Measurements from ENCODE around the gene FILIP1L.

Gene FILIP1L

DNA sequence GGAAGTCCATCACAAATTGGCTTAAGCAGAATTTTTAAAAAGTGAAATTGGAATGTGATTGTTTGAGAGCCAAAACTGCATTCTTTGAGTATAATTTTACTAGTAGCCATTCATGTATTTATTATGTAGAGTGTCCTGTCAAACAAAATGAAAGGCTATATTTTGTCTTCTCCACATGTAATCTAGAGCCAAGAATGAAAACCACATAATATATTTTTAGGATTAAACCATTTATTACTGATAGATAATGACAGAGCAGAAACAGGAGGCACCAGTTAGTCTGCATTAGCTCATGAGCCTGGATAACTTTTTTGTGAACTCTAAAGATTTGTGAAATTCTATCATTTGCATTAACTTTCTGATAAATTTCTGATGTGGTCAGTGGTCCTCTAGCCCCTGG, 130.2 kb downstream of the FILIP1L start:
- in situ Hi-C loops (cut with MboI; ENCODE audit: low sequenced_read_pairs) = no loop called here

GRCh38 chr3:99982650-99983049, 131.7 kb downstream of the FILIP1L start:
- in situ Hi-C loops (cut with MboI; ENCODE audit: low sequenced_read_pairs) = no loop called here

DNA sequence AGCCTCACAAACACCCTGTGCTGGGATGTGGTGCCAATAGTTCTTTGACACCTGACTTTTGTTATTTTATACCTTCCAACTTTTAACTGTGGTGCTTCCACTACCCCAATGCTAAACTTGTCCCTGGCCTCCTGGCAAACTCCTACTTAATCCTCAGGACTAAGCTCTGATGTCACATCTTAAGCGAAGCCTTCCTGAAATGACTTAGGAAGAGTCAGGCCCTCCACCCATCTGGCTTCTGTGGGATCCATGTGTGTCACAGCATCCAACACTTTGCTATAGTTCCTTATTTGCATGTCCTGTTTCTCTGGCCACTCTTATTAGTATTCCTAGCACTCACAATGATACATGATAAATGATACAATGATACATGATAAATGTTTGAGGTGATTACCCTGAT, 133.2 kb downstream of the FILIP1L start:
- in situ Hi-C loops (cut with MboI; ENCODE audit: low sequenced_read_pairs) = no loop called here

GRCh38 chr3:99980606-99981005, 133.7 kb downstream of the FILIP1L start:
- in situ Hi-C loops (cut with MboI; ENCODE audit: low sequenced_read_pairs) = no loop called here

- in situ Hi-C loops (cut with MboI; ENCODE audit: low sequenced_read_pairs) = no loop called here
These were observed 136.1 kb downstream of the FILIP1L start for GRCh38 chr3:99978221-99978620.

GRCh38 chr3:99976584-99976983, 137.7 kb downstream of the FILIP1L start:
- in situ Hi-C loops (cut with MboI; ENCODE audit: low sequenced_read_pairs) = no loop called here

DNA sequence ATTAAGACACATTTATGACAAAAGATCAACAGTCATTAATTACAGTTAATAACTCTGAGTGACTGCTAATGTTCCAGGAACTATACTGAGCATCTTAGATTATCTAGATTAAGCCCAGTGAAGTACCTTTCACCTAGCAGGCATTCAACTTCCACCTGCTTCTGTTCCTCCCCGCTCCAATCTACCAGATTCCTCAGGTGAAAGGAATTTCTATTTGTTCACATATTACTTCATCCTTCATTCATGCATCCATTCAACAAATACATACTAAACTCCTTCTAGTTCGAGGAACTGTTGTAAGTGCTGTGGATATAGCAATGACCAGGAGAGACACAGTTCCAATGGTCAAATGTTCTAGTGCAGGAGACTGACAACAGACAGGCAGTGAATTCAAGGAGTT, 139.3 kb downstream of the FILIP1L start:
- in situ Hi-C loops (cut with MboI; ENCODE audit: low sequenced_read_pairs) = no loop called here

- in situ Hi-C loops (cut with MboI; ENCODE audit: low sequenced_read_pairs) = no loop called here
These were observed 141.8 kb downstream of the FILIP1L start for GRCh38 chr3:99972380-99973104.

DNA sequence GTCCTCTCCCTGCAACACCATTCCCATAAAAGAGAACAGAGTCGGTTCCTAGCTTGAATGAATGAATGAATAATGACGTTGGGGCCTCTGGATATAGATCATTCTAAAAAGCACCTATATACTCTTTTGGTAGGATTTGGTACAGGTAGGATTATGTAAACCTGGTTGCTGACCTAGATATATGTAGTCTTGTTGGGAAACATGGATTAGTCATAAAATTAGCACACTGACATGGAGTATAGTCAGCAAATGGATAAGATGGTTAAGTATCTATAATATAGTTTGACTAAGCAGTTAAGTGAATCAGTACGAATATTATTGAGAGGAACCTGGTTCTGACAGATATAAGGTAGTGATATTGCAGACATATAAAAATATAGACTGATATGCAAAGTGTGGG, 142.5 kb downstream of the FILIP1L start:
- in situ Hi-C loops (cut with MboI; ENCODE audit: low sequenced_read_pairs) = no loop called here

DNA sequence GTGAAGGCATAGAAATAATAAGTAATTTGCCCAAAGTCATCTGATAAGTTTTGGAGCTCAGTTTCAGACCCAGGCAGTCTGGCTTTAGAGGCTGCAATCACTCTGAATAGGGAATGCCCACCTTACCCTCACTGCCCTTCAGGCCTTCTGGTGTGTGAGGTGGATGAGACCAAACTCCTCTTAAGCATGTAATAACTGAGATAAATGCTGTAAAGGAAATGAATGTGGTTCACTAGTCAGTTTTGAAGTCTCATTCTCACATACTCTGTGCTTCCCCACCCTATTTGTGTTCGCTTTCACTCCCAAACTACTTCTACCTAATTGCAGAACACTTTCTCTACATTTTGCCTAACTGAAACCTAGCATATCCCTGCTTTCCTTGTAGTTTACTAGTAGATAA, 144.1 kb downstream of the FILIP1L start:
- in situ Hi-C loops (cut with MboI; ENCODE audit: low sequenced_read_pairs) = no loop called here

GRCh38 chr3:99969136-99969535, 145.2 kb downstream of the FILIP1L start:
- in situ Hi-C loops (cut with MboI; ENCODE audit: low sequenced_read_pairs) = no loop called here

- in situ Hi-C loops (cut with MboI; ENCODE audit: low sequenced_read_pairs) = no loop called here
These were observed 146.5 kb downstream of the FILIP1L start for GRCh38 chr3:99967796-99968195.

- in situ Hi-C loops (cut with MboI; ENCODE audit: low sequenced_read_pairs) = no loop called here
These were observed 147.5 kb downstream of the FILIP1L start for GRCh38 chr3:99966662-99967416.

- in situ Hi-C loops (cut with MboI; ENCODE audit: low sequenced_read_pairs) = no loop called here
These were observed 148.5 kb downstream of the FILIP1L start for GRCh38 chr3:99965681-99966408.

GRCh38 chr3:99965077-99965476, 149.2 kb downstream of the FILIP1L start:
- in situ Hi-C loops (cut with MboI; ENCODE audit: low sequenced_read_pairs) = no loop called here

DNA sequence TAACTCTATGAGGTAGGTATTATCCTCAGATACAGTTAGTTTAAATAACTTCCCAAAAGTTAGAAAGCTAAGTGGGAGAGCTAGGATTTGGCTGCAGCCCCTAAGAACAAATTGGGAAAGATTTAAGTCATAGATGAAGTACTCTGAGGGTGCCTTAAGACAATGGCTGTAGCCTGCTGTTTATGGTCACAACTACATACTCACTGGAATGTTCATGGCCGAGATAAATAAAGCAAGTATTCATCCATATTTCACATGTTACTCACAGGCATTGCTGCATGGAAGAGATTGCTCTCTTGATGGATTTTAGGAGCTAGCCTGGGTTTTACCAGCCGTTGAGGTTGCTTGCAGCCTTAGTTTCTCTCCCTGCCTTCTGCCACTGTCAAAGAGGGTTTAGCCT, 151.6 kb downstream of the FILIP1L start:
- in situ Hi-C loops (cut with MboI; ENCODE audit: low sequenced_read_pairs) = no loop called here

GRCh38 chr3:99961756-99962515, 152.4 kb downstream of the FILIP1L start:
- in situ Hi-C loops (cut with MboI; ENCODE audit: low sequenced_read_pairs) = no loop called here

DNA sequence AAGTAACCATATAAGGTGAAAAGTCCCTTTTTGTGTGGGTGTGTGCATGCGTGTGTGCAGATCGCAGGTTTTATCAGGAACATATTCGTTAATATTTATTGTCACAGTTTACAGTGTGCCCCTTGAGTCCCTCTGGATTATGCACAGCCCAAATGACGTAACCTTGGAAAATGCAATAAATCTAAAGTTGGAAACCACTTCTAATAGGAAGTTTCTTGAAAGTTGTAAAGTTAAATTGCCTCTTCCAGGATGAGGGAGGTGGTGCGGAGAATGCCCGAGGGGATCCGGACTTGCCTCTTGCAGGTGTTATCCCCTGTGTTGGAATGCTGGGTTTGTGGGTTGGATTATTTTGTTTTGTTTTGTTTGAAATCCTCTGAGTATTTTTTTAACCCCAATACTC, 153.4 kb downstream of the FILIP1L start:
- in situ Hi-C loops (cut with MboI; ENCODE audit: low sequenced_read_pairs) = no loop called here

DNA sequence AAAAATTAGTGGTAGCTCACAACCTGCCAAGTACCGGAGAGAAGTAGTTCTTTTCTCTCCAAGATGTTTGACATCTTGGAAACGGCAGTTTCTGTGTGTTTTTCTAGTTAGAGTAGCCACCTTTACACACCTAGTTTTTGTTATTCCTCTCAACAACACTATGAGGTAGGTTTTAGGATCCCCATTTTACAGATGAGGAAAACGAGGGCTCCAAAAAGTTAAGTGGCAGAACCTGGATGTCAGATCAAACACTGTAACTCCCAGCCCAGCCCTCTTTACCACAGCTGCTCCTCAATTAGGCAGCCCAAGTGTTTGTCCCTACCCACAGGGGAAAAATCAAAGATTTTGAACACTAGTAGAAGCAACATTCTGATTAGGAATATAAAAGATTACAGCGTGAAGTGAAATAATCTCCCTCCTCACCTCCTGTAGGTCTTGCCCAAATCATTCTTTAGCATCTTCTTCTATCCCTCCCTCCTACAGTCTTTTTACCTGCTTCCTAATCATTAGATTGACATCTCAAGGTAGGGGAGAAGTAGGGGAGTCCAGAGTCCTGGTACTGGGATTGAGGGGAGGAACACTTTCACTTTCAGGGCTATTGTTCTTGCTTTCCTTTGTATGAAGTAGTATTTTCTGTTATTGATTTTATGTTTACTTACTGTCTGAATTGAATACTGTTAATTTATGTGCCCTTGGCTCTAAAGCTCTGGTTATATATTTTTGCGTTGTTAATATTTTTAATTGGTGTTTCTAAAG, 154.0 kb downstream of the FILIP1L start:
- in situ Hi-C loops (cut with MboI; ENCODE audit: low sequenced_read_pairs) = no loop called here

- in situ Hi-C loops (cut with MboI; ENCODE audit: low sequenced_read_pairs) = no loop called here
These were observed 155.9 kb downstream of the FILIP1L start for GRCh38 chr3:99958222-99958912.

Measured in HL-60/S4 treated with retinoic acid at 250 ng/mL for 4 days and 3 days (cell line).